HG03175 (cell line): ENCODE measurements around the gene ARSB.
"Not testable (repeated sequence)": the region's sequence is repeated elsewhere in the genome, so short reads cannot be mapped to it uniquely, and the experiment has no call there.

Experiments
- ATAC-seq: cut with Tn5 transposase; IDR thresholded peaks from one replicate; pipeline ENCODE4 v1.9.1; 2021; ENCODE audit warnings: mild to moderate bottlenecking, moderate library complexity; ENCODE audit not compliant: unreplicated experiment

The ARSB gene

DNA sequence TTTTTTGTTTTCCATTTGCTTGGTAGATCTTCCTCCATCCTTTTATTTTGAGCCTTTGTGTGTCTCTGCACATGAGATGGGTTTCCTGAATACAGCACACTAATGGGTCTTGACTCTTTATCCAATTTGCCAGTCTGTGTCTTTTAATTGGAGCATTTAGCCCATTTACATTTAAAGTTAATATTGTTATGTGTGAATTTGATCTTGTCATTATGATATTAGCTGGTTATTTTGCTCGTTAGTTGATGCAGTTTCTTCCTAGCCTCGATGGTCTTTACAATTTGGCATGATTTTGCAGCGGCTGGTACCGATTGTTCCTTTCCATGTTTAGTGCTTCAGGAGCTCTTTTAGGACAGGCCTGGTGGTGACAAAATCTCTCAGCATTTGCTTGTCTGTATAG is 133.2 kb downstream of the ARSB start:
- ATAC-seq = not testable (repeated sequence)

DNA sequence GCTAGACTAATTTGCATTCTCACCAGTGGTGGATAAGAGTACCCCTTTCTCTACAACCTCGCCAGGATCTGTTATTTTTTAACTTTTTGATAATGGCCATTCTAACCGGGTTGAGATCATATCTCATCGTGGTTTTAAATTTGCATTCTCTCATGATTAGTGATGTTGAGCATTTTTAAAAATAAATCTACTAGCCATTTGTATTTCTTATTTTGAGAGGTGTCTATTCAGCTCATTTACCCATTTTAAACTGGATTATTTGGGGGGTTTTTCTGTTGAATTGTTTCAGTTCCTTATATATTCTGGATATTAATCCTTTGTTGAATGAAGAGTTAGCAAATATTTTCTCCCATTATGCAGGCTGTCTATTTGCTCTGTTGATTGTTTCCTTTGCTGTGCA is 139.6 kb downstream of the ARSB start:
- ATAC-seq = no peak

DNA sequence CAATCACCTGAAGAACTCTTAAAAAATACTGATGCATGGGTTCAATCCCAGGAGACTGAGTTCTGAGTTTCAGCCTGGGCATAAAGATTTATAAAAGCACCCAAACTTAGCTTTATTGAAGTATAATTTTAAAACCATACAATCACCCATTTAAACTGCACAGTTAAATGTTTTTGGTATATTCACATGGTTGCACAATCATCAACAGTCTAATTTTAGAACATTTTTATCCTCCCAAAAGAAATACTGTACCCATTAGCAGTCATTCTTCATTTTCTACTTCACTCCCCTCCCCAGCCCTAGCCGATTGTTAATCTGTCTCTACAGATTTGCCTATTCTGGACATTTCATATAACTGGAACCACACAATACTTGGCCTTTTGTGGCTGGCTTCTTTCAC is 141.7 kb downstream of the ARSB start:
- no peak for ATAC-seq

DNA sequence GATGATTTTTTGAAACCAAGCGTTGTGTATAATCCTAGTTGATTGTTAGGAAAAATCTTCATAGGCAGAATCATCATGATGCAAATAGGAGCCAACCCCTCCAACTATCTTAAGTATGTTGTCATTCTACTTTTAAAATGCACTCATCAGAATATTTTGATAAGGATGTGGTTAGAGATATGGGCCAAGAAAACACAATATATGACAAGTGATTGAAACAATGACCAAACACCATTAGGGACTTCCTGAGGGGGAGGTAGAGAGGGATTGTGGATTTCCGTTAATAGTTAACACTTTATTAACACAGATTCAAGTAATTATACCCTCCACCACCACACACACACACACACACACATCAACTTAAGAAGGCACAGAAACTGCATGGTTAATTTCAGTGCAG is 143.3 kb downstream of the ARSB start:
- ATAC-seq = no peak

DNA sequence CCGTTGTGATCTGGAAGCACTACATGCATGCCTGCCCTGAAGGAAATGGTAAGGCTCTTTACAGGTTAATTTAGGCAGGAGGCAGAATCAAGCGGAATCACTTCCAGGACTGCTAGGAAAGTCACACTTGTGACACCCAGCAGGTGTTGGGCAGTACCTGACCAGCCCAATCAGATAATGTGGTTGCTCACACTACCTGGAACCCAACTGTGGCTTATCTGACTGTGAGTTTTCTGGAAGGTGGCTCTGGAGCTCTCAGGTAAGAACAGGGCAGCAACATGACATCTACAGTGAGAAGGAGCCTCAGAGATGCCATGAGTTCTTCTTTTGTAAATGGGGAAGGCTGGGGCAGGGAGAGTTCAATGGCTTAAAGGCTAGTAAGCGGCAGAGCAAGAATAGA is 146.4 kb downstream of the ARSB start:
- ATAC-seq = no peak

DNA sequence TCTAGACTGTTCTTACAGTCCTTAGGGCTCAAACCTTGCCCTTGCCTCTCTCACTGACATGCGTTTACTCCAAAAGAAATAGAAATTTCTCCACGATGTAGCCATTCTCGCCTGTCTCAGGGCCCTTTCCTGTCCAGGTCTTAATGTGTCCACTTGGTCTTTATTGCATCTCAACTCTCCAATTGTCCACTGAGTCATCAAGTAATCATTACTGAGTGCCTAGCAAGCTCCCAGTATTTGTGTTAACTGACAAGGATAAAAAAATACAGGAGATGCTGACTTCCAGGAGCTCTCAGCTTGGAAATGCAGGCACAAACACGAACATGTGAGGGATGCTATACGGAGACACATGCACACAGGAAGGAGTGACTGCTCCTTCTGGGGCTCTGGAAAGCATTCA is 147.3 kb downstream of the ARSB start:
- ATAC-seq = no peak

DNA sequence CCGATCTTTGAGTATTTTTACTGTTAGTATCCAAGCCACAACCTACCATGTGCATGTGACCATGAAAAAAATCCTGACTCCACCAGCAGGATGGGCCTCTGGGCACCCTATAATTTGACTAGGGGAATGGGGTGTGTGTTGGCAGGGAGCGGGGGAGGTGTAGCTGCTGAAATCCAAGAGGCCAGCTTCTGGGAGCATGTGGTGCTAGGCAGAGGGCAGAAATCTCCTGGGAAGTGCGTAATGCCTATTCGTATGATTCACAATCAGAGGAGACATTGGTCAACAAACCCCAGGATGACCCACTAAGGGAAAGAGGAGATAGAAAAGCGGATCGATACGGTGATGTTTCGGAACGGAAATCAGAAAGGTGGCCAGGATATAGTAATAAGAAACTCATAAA is 149.9 kb downstream of the ARSB start:
- no peak for ATAC-seq

DNA sequence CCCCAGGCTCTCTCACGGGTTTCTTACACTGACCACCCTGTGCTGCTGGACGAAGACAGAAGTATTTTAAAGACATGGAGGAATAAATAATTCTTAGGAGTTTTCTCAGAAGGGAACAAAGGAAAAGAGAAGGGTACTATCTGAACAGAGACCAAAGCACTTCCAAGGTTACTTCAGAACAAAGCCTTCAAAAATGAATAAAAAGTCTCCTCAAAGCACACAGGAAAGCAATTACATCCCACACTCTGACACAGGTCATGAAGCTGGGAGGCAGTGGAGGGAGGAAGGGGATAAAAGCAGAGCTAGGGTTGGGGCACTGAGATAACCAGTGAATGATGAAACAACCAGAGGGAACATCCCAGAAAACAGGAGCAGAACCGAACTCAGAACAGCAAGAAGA is 151.8 kb downstream of the ARSB start:
- no peak for ATAC-seq

DNA sequence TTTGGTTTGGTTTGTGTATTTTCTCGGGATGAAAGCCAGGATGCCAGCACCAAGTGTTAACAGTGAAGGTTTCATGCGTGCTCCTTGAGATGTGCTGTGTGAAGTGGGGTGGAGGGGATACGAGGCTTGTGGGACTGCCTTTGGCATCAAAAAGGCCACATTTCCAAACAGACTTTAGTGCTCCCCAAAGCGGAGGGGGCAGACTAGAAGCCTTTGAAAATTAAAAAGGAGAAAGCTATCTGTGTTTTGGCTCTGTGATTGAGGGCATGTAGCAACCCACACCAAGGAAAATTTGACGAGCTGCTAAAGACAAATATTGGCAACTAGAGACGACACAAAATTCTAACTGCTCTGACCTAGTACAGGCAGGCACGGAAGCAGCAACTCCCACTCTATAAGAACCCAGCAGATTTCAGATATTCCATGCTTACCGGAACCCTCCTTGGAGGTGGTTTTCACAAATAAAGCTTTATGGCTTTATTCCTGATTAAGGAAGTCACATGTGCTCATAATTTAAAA is 154.5 kb downstream of the ARSB start:
- ATAC-seq = no peak

DNA sequence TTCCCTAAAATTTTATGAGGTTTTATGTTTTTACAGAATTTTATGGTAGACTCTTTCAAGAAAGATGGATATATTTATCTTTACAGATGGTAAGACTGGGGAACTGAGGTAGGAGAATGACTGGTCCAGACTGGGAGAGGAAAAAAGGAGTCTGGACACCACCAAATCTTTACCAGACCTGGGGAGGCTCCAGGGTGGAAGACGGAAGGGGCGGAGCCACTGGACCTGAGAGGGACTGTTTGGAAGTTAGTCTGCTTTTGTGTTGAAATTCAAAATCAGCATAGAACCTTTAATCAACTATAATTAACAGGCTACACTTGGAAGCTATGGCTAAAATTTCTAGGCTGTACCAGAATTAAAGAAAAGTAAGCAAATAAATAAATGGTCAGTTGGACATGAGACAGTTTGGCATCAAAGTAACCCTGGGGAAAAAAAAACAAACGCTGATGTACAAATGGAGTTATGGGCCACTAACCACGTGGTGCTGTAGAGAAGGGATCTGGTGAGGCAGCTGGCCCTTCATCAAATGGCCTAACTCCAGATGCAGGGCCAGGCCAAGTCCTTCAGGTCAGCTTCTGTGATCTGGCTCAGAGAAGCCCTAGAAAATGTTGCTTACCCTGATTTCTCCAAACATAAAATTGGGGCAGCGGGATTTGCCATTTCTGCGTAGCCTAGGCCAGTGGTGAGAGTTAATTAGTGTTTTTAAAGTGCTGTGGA is 155.1 kb downstream of the ARSB start:
- no peak for ATAC-seq

DNA sequence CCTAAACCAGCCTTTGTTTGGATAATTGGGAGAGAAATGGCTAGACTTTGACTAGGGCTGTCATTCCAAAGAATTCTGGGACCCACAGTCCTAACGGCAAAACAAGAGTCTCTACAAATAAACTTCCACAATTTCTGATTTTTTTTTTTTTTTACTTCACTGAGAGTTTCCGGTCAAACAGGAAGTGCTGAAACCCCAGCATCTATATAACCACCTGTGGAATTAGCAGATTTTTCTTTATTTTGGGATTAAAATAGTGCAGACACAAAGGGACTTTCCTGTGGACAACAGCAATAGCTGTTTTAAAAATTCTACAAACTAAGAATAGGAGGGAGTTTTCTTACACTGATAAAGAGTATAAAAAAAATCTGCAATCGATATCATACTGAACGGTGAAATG is 157.4 kb downstream of the ARSB start:
- no peak for ATAC-seq

DNA sequence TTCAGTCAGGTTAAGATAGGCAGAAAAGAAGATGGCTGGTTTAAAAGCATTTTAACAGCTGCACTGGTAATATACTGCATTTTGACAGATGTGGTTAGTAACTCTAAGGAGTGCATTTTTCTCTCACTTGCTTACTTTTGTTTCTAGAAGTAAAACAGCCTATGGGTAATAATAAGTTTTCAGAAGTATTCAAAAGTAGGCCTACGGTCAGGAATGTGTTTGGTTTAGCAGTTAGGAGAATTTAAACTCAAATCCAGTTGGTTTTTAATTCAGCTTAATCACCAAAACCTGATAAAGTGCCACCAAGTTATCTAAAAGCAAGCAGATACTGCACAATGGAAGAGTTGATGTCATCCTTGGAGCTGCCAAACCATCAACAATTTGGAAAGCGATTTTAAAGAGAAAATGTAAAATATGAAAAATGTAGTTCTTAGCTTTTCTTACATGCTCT is 160.3 kb downstream of the ARSB start:
- ATAC-seq = no peak

DNA sequence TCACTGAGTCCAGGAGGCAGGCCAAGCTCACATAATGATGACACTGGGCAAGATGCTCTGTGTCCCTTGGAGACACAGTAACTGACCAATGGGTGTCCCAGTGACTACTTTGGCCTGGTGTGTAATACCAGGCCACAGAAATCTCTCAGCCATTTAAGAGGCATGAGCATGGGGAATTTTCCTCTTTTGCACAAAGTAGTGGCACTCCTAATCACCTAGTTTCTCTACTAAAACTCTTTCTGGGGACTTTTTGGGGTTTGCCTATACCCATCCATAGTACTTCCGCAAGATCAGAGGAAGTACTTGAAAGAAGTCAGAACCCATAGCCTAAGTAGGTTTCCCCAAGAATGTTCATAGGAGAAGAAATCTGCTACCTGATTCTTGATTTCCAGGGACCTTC is 161.9 kb downstream of the ARSB start:
- no peak for ATAC-seq

DNA sequence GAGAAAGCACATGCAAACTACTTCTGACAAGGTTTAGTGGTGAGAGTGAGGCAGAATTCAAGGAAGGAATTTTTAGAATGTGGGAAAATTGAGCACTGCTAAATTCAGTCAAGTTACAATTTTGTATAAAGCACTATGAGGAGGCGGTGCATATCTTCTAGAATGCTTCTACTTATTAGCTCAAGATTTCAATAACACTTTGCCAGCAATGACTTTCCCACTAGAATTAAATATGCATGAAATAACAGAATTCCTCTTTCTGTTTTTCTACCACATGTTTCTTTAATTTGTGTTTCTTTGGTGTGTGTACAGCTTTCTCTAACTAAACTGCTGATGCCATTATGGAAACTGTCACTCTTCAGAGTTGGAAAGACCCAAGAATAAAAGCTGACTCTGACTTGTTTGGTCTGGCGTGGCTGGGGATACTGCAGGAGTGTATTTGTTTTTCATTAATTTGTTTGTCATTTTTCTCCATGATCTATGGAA is 163.5 kb downstream of the ARSB start:
- ATAC-seq = no peak

DNA sequence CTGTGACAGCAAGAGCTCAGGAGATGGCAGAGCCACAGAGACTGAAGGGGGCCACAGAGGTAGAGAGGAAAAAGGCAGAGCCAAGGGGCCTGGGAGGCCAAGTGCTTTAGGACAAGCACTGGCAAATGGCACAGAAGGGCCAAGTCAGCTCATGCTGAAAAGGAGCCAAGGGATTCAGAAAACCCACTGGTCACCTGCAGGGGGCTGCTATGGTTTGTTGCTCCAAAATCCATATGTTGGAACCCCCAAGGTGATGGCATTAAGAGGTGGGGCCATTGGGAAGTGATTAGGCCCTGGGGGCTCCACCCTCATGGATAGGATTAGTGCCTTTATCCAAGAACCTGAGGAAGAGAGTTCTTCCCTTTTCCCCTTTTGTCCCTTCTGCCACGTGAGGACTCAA is 165.4 kb downstream of the ARSB start:
- no peak for ATAC-seq

DNA sequence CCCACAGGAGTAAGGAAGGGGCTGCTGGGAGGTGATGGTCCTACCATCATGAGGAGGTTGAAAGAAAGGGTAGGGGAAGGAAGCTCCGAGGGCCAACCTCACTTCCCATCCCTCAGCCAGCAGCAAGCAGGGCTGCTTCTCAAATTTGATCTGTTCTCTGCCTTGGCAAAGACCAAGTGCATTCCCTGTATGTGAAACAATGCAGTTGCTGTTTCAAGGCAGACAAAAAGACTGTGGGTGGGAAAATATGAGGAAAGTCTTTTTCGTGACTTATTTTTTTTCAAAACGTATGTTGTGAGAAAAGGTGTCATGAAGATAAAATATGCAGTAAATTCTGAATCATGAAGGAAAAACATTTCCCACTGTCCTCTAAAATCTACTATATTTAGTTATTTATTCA is 165.9 kb downstream of the ARSB start:
- no peak for ATAC-seq

DNA sequence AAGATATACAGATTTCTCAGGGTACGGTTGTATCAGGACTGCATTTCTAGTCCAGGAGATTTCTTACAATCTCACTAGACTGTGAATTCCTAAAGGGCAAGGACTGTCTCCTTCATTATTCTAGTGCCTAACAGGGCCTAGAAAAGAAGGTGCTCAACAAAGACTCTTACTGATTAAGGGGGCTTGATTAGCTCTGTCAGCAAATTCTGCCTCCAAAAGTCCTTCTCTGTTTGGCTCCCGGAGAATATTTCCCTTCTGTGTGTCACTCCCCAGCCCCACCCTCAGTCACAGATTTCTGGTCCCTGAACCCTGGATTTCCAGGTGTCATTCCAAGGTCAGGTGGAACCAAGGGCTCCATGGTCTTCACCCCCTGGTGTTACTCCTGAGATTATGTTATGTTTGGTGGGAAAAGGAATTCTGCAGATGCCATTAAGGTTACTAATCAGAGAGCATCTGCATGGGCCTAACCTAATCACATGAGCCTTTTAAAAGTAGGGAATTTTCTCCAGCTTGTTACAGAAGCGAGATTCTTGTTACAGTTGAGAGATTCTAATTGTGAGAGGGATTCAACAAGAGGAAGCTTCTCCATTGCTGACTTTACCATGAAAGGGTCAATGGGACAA is 168.9 kb downstream of the ARSB start:
- no peak for ATAC-seq

DNA sequence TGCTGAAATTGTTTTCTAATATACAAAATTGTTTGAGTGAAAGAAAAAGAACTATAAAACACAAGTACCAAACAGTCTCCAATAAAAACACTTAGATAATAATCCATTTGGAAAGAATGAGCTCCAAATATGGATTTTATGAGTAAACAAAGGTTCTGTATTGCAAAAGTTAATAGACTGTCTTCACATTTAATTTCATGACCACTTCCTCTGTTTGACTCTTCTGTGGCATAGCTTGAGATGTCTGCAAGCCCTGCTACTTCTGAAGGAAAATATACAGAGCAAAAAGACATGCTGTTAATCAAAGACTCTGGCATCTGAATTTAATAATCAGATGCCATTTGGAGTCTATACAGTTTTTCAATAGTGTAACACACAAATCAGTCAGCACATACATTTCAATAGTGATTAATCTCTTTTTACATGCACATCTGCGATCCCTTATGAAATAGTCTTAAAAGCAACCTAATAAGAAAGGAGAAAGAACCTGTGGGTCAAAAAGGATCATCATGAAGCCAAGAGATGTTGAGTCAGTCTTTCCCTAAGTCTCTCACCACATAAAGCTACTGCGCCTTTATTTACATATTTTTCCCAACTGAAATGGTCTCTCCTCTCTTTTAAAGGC is 171.1 kb downstream of the ARSB start:
- no peak for ATAC-seq

DNA sequence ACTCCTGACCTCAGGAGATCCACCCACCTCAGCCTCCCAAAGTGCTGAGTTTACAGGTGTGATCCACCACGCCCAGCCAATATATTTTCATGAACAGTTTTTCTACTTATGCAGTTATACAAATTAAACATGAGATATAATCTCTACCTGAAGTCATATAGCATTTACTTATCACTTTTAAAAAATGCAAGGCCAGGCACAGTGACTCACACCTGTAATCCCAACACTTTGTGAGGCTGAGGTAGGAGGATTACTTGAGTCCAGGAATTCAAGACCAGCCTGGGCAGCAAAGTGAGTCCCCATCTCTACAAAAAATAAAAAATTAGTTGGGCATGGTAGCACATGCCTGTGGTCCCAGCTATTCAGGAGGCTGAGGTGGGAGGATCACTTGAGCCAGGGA is 171.8 kb downstream of the ARSB start:
- ATAC-seq = no peak

DNA sequence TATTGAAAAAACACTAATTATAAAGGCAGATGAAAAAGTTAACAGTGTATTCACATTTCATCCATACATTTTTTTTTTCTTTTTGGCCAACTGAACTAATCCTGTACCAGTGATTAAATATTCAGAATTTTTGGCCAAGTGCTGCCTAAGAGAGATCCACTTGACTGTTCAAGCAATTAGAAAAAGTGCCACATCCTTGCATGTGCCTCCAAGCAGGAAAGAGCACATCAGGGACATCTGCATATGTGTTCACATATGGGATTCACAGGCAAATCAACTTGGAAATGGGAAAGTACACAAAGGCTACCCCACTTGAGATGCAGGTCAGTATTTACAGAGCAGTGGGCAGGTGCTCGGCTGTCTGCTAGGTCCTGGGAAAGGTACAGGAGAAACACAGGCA is 173.2 kb downstream of the ARSB start:
- ATAC-seq = no peak

DNA sequence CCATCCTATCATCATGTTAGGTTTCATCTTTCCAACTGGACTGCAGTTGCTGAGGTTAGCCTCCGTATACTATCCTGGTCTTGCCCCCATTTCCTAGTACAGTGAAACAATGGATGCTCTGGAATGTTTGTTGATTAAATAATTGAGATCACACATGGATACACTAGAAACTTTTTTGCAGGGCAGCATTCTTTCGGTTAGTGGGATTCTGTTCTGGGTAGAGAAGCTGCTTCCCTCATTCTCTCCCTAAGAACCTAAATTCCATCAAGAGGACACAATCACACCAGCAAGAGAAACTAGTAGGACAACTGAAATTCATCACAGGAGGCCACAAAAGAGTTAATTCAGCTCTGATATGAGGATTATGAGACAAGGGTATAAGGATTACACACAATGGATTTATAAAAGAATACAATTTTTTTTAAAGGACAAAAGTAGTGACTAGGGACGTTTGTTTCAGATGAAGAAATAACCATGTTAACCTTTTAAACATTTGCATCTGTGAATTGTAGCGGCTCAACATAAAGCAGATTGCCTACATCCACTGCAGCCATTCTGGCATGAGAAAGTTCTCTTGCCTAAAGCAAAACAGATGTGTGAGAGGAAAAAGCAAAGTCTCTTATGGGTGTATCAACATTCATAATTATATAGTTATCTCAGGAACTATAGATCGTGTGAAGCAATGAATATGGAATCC is 173.8 kb downstream of the ARSB start:
- ATAC-seq = no peak
